Rectal smooth muscle tissue (tissue), 1 donor: ENCODE measurements around the gene PTTG1IP.

Experiments used
- H3K27ac ChIP-seq: one replicate; pipeline ENCODE4 v1.7.0; 2013; ENCODE audit warnings: low read depth, low read length, inconsistent platforms
- H3K27me3 ChIP-seq: one replicate; pipeline ENCODE4 v1.7.0; 2013; ENCODE audit warnings: low read length; ENCODE audit not compliant: control insufficient read depth, insufficient read depth
- H3K36me3 ChIP-seq: one replicate; pipeline ENCODE4 v1.7.0; 2013; ENCODE audit warnings: low read length; ENCODE audit not compliant: control insufficient read depth, insufficient read depth
- H3K4me1 ChIP-seq: one replicate; pipeline ENCODE4 v1.7.0; 2013; ENCODE audit warnings: low read length; ENCODE audit not compliant: control insufficient read depth, insufficient read depth
- H3K4me3 ChIP-seq: one replicate; pipeline ENCODE4 v1.7.0; 2013; ENCODE audit warnings: low read length
- H3K9ac ChIP-seq: one replicate; pipeline ENCODE4 v1.7.0; 2013; ENCODE audit warnings: low read length

PTTG1IP gene, protein sequence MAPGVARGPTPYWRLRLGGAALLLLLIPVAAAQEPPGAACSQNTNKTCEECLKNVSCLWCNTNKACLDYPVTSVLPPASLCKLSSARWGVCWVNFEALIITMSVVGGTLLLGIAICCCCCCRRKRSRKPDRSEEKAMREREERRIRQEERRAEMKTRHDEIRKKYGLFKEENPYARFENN

DNA sequence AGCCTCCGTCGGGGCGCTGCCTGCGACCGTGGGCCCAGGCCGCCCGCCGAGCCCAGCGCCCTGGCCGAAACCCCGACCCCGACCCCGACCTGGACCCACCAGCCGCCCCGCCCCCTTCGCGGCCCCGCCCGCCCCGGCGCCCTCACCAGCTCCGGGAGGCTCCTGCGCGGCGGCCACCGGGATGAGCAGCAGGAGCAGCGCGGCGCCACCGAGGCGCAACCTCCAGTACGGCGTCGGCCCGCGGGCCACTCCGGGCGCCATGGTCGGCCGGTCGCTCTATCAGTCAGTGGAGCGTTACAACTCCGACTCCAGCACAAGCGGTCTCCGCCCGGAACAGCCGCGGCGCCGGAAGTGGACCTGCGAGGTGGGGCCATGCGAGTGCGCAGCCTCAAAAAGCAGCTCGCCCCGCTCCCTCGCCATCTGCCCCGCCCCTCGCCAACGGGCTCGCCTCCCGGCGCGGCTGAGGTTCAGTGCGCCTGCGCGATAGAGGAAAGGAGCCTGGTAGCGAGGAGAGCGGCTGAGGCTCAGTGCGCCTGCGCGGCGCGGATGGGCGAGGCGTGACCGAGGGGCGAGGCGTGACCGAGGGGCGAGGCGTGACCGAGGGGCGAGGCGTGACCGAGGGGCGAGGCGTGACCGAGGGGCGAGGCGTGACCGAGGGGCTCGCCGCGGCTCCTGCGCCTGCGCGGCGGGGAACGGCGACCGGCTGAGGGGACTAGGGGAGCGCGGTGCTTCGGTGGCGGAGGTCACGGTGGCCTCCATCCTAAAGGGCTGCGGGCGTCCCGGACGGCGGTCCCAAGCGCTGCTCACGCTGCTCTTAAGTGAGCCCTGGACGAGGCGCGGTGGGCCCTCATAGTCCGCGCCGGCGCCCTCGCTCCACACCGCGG, at the start of gene PTTG1IP:
PTTG1IP (minus strand) TSS at position 335 of the 884 bp plus-strand sequence; CDS start at position 261, 74 bp downstream.
- peak within 1 kb of the TSS; percentile 87 for H3K9ac ChIP-seq
- no peaks in the 10 kb centered on the region for H3K36me3 ChIP-seq
- H3K27ac ChIP-seq = peak within 1 kb of the TSS; percentile 90
- H3K4me1 ChIP-seq = peaks cover 26% of the 10 kb centered on the region
- no peaks in the 10 kb centered on the region for H3K27me3 ChIP-seq
- peak within 1 kb of the TSS; percentile 92 for H3K4me3 ChIP-seq

DNA sequence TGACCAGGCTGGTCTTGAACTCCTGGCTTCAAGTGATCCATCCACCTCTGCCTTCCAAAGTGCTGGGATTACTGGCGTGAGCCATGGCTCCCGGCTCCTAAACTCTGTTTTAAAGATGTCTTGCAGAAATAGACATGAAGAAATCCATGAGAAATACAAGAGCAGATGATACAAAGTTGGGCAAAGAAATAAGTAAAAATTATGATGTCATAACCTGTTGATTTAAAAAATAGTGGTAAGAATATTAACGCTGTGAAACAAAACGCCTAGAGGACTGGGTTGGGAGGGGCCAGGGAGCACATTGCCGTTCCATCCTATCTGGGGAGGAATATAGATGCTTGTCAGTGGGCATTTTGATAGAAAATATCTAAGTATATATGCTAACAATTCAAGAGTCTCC, 48.4 kb upstream of the PTTG1IP start:
- no peak overlapping the region for H3K9ac ChIP-seq
- no peak overlapping the region for H3K4me3 ChIP-seq
- H3K27me3 ChIP-seq = peaks cover 14% of the 10 kb centered on the region
- no peaks in the 10 kb centered on the region for H3K36me3 ChIP-seq
- H3K27ac ChIP-seq = no peak overlapping the region
- no peaks in the 10 kb centered on the region for H3K4me1 ChIP-seq

DNA sequence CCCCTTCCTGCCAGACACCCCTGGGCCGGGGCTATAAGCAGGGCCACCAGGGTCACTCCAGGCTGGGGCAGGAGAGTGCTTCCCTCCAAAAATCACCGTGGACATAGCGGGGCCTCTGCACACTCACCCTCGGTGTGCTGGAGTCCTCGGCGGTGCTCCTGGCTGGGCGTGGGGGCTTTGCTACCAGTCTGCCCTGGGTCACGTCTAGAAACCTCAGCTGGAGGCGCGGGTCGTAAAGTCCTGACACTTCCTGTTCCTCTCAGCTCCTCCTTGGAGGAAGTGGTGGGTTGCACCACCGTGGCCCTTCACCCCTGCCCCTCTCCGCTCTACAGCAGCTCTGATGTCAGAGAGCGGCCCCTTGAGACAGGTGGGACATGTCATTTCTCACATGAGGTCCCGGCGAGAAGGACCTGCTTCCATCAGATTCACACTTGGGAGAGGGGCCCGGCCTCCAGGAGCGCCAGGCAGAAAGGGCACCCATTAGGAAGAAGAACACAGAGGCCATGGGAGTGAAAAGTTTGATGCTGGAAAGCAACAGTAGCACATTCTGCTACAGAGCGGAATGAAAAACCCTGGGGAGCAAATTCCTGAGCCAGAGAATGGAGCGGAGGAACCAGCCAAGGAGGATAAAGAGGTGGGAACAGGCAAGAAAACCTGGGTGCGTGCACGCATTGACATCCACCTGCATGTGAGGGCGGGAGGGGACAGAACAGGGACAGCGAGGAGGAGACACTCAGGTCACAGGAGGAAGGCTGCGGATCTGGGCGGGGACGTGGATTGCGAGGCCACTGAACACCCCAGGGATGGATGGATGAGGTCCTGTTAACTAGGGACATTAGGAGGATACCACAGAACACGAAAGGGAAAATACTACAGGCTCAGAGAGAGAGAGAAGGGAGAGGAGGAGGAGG, 47.5 kb upstream of the PTTG1IP start, which contains the start of gene ITGB2:
ITGB2 (minus strand) TSS at position 206 of the 911 bp plus-strand sequence. CDS start 10,117 bp downstream, outside the sequence.
- Histone ChIP-seq H3K27me3 (peaks cover 11% of the 10 kb centered on the region), H3K9ac (peak within 1 kb of the TSS; percentile 10), H3K27ac (no peak within 1 kb of the TSS), H3K4me3 (peak within 1 kb of the TSS; percentile 54), H3K4me1 (no peaks in the 10 kb centered on the region), H3K36me3 (no peaks in the 10 kb centered on the region)

DNA sequence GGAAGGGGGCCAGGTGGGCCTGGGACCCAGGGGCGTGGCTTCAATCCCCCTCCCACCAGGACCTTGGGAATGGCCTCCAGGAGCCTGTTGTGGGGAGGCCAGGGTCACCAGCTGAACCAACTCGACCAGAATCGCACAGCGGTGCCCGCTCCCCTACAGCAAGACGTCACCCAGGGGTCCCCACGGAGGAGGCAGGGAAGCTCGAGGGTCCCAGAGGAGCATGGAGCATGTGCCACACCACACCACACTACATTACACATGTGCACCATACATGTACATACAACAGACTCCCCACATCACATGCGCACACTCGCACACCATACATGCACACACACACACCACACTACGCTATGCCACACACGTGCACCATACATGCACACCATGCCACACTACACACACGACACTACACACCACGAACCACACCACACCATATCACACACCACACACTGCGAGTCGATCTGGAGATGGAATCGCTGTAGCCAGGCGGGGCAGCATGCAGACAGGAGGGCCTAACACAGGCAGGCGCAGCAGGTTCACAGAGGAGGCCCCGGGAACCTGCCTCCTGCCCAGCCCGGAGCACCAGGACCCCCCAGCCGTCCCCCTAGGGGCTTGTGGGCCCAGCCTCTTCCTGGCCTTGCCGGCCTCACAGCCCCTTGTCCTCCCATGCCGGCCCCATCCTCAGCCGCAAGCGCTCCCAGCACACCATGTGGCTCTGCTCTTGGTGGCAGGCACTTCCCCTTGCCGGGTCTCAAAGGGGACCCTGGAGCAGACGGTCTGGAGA, 46.6 kb upstream of the PTTG1IP start:
- Histone ChIP-seq H3K9ac (peak overlapping the region; percentile 10), H3K27me3 (peaks cover 11% of the 10 kb centered on the region), H3K27ac (no peak overlapping the region), H3K4me1 (no peaks in the 10 kb centered on the region), H3K36me3 (no peaks in the 10 kb centered on the region), H3K4me3 (peak overlapping the region; percentile 54)

DNA sequence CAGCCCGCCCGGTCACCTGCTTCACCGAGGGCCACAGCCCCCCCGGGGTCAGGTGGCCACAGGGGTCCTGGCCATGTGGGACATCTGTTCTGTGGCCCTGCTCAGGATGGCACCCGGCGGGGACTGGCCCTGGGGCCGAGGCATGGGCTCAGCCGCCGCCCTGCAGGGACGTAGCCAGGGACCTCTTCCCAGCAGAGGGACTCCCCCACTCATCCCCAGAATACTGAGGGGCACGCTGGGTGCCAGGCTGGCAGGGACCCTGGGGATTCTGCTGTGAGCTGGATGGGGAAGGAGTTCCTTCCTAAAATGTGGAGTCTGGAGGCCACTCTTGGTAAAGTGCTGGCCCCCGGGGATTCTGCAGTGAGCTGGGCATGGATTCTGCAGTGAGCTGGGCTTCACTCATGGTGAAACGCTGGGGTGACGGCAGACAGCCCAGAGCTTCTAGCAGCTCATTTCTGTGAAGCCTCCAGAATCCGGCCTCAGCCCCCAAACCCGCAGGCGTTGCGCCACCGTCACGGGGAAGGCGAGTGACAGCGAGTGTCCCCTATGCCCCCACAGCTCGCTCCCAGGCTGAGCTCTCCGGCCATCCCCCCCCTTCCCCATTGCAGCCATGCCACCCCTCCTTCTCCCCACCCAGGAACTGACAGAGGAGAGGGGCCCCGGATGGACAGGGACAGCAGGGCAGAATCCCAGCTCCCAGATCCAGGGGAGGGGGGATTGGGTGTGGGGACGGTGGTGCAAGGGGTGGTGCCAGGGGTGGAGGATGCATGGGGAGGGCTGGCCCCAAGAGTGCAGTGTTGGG, 45.8 kb upstream of the PTTG1IP start:
- H3K4me3 ChIP-seq = peak overlapping the region; percentile 54

DNA sequence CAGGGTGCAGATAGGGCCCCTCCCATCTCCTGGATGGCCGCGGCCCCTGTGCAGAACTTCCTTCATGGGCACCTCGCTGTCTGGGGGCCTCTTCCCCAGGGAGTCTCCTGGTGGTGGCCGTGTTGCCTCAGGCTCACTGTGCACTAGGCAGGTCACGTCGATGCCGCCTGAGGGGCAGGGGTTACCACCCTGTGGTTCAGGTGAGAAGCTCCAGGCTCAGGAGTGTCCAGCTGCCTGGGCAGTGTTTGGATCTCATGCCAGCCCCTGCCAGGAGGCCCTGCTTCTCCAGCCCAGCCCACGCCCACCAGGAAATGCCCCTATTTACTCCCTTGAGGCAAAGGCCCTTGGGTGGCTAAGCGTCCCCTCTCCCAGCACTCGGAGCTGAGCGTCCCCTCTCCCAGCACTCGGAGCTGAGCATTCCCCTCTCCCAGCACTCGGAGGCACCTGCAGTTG, 45.1 kb upstream of the PTTG1IP start:
- no peak overlapping the region for H3K9ac ChIP-seq
- H3K27ac ChIP-seq = no peak overlapping the region
- peaks cover 11% of the 10 kb centered on the region for H3K27me3 ChIP-seq
- no peaks in the 10 kb centered on the region for H3K4me1 ChIP-seq
- H3K4me3 ChIP-seq = peak overlapping the region; percentile 30
- no peaks in the 10 kb centered on the region for H3K36me3 ChIP-seq

More for the DNA sequence above, 45.8 kb upstream of the PTTG1IP start:
- Histone ChIP-seq H3K27me3 (peaks cover 11% of the 10 kb centered on the region), H3K36me3 (no peaks in the 10 kb centered on the region), H3K4me1 (no peaks in the 10 kb centered on the region), H3K9ac (no peak overlapping the region), H3K27ac (no peak overlapping the region)

DNA sequence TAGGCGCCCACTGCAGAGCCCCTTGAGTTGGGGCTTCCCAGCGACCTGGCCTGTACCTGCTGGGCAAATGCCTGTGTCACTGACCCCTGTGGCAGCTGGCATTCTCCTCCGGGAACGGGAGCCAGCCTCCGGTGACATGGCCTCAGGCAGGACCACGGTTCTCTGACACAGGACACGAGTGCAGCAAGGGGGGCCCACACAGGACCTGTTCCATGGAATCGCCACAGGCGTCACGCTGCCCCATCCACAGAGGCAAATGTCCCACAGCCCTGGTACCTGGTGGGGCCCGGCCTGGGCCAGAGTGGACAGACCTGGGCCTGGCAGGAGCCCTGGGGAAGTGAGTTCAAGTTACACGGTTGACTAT, 44.6 kb upstream of the PTTG1IP start:
- Histone ChIP-seq H3K4me1 (no peaks in the 10 kb centered on the region), H3K36me3 (no peaks in the 10 kb centered on the region), H3K27ac (no peak overlapping the region), H3K9ac (no peak overlapping the region), H3K27me3 (peaks cover 11% of the 10 kb centered on the region), H3K4me3 (no peak overlapping the region)

DNA sequence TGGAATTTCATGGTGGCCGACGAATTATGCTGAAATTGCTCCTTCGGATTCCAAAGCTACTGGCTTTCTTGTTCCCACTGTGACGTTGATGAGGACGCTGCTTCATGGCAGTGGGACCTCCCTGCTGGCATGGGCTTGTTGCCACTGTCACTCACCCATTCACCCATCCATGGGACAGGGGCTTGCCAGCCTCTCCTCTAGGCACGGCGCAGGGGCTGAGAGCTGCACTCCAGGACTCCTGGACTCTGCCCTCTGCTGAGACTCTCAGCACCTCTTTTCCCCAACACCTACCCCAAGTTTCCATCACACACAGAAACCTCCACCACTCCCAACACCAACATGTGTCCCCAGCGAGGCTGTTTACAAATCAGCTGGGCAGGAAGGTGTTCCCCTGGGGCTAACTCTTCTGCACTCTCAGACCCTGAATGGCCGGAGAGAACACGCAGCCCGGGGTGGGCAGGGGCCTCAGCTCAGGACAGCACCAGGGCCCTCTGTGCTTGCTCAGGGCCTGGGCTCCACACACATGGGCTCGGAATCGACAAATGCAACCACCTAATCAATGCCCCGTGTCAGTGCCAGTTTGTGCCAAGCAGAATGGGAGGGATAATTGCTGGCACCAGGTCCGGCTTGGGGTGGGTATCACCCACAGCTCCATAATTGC, 44.1 kb upstream of the PTTG1IP start:
- Histone ChIP-seq H3K4me3 (no peak overlapping the region), H3K27ac (no peak overlapping the region), H3K27me3 (peaks cover 11% of the 10 kb centered on the region), H3K9ac (no peak overlapping the region), H3K36me3 (no peaks in the 10 kb centered on the region), H3K4me1 (no peaks in the 10 kb centered on the region)

DNA sequence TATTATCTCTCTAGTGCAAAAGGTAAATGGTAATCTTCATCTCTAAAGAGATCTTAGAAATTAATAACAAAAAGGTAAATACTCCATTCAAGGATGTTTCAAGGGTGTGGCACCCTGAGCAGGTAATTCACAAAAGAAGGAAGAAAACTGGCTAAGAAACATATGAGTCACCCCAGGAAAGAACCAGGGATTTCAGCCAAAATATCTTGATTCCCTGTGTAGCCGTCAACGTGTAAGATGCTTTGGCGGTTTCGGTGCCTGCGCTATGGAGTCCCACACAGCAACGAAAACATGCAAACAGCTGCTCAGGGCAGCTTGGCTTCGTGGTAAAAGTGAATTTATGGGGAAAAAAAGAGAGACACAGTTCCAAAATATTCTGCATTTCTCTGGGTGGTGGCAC, 43.5 kb upstream of the PTTG1IP start:
- no peaks in the 10 kb centered on the region for H3K36me3 ChIP-seq
- H3K9ac ChIP-seq = no peak overlapping the region
- H3K4me3 ChIP-seq = no peak overlapping the region
- H3K4me1 ChIP-seq = no peaks in the 10 kb centered on the region
- H3K27ac ChIP-seq = no peak overlapping the region
- peaks cover 11% of the 10 kb centered on the region for H3K27me3 ChIP-seq

DNA sequence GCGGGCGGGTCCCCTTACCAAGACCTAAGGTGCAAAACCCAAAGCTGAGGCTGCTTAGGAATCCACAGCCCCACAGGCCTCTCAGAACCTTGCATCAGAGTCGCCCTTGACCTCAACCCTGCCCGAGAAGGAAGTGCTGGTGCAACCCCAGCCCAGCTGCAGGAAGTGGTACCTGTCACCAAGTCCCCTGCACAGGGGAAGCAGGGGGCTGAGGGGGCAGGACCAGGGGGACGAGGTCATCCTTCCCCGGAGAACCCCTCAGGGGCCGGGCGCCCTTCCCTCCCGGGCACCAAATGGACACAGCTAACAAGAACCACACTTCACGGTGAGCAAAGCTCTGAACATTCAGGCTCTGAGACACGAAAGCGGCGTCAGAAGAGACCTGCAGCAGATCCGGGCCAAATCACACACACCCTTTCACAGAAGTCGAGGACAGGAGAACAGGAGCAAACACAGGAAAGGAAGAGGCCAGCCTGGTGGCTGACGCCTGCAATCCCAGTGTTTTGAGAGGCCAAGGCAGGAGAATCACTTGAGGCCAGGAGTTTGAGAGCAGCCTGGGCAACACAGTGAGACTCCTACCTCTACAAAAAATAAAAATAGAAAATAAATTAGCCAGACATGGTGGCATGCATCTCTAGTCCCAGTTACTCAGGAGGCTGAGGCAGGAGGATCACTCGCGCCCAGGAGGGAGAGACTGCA, 40.8 kb upstream of the PTTG1IP start:
- Histone ChIP-seq H3K4me1 (peaks cover 10% of the 10 kb centered on the region), H3K27ac (no peak overlapping the region), H3K9ac (no peak overlapping the region), H3K36me3 (no peaks in the 10 kb centered on the region), H3K27me3 (no peaks in the 10 kb centered on the region), H3K4me3 (no peak overlapping the region)
